C4-2B (cell line): ENCODE results near the gene DLEU7.

ENCODE experiments used
- ZFX ChIP-seq: fragments of 450-650 bp; IDR thresholded peaks from 2 replicates; pipeline ENCODE4 v1.6.1; 2017
- TF ChIP-seq, protein P1 (sequence below): fragments of 450-650 bp; conservative IDR thresholded peaks from 2 replicates; pipeline ENCODE4 v1.5.1; 2017; ENCODE audit warnings: mild to moderate bottlenecking

DNA sequence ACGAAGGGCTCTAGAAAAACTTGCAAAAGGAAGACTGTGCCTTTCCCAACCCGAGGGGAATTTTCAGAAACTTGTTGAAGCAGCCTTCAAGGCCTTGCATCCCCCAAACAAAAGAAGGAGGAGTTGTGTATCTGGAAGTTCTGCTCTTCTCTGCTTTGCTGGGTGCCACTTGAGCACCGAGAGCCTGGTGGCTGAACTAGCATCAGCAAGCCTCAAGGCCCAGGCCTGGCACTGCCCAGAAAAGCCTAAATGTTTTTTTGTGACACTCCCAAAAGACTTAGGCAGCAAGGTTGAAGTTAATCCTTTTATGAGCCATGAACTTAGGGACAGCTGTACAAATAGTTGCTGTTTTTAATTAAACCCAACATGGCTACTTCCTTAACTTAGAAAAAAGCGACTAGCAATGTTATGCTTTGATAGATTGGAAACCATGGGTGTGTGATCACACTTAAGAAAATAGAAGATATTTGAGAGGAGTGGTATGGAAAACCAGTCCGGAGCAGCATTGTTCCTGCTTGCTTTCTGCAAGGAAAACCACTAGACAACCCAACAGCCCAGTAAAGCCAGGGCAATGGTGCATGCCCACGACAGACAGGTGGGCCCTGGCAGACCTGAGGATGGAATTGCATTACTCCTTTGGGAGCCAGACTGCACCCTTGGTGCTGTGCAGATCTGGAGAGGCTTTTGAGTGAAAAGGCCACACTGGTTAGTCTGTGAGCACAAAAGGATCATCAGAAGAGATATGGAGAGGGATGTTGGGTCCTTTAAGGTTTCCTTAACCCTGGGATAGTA is 788 bp upstream of the DLEU7 start:
- TF ChIP-seq, protein P1, sequence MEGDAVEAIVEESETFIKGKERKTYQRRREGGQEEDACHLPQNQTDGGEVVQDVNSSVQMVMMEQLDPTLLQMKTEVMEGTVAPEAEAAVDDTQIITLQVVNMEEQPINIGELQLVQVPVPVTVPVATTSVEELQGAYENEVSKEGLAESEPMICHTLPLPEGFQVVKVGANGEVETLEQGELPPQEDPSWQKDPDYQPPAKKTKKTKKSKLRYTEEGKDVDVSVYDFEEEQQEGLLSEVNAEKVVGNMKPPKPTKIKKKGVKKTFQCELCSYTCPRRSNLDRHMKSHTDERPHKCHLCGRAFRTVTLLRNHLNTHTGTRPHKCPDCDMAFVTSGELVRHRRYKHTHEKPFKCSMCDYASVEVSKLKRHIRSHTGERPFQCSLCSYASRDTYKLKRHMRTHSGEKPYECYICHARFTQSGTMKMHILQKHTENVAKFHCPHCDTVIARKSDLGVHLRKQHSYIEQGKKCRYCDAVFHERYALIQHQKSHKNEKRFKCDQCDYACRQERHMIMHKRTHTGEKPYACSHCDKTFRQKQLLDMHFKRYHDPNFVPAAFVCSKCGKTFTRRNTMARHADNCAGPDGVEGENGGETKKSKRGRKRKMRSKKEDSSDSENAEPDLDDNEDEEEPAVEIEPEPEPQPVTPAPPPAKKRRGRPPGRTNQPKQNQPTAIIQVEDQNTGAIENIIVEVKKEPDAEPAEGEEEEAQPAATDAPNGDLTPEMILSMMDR: no peak
- no peak for TF ChIP-seq ZFX
